ENCODE results near the gene UBD. TPM values are rescaled to one million over a fixed set of nuclear protein-coding genes. Genes with fewer than 3 reads are reported as not detected.

The UBD gene
- polyA plus RNA-seq, 1 donor (not counting 4 experiments of a cell fraction or from before 2014, with no cell fraction given) = not detected

DNA sequence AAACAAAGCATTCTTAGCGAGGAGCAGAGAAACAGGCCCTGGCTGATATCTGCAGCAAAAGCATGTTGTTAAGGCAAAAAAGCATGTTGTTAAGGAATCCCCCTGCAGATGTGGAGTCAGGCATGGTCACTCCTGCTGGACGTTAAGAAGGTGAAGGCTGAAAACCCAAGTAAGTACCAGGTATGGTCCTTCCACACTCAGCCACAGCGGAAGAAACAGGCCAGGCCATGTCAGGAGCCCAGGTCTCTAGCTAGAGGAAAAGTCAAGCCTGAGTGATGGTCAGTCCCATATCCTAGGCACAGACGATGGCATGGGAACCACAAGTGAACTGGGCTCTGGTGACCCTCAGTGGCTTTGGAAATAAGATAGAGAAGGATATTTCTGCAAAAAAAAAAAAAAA, 39.3 kb downstream of the UBD start:
- Histone ChIP-seq H3K4me1 (ENCODE audit: control insufficient read depth, extremely low read depth, insufficient read depth, low read length) (peaks cover 8% of the 10 kb centered on the region), H3K27me3 (ENCODE audit: control insufficient read depth, extremely low read depth, insufficient read depth, low read length) (peaks cover 3% of the 10 kb centered on the region), H4K20me1 (ENCODE audit: control insufficient read depth, extremely low read depth, insufficient read depth, low read length) (no peaks in the 10 kb centered on the region), H3K9ac (ENCODE audit: control insufficient read depth, extremely low read depth, insufficient read depth, low read length) (no peak overlapping the region), H3K79me2 (ENCODE audit: control insufficient read depth, insufficient read depth, low read length) (no peaks in the 10 kb centered on the region), H3K36me3 (ENCODE audit: control insufficient read depth in 2 of 2, extremely low read depth in 1 of 2, insufficient read depth in 2 of 2, low read length in 2 of 2) (no peaks in the 10 kb centered on the region), H3K9me1 (ENCODE audit: control insufficient read depth, extremely low read depth, insufficient read depth, low read length) (no peaks in the 10 kb centered on the region), H2AFZ (ENCODE audit: control insufficient read depth, low read length) (no peak overlapping the region), H3K9me3 (ENCODE audit: control insufficient read depth, low read depth, low read length) (no peaks in the 10 kb centered on the region), H3K27ac (ENCODE audit: control insufficient read depth, insufficient read depth, low read length) (no peak overlapping the region), H3K4me3 (ENCODE audit: control insufficient read depth in 2 of 3, extremely low read depth in 1 of 3, insufficient read depth in 2 of 3, low read depth in 1 of 3, low read length in 3 of 3) (no peak overlapping the region), H3K4me2 (ENCODE audit: control insufficient read depth, extremely low read depth, insufficient read depth, low read depth, low read length) (no peak overlapping the region)
- dilution Hi-C loops (cut with MboI; ENCODE audit: extremely low pct_ligation_motif_present, low sequenced_read_pairs) = no loop called here
- FAIRE-seq (no peak), DNase-seq (ENCODE audit: low read depth, low spot score) (no peak)
- TF ChIP-seq EZH2 (IDR thresholded peaks at IDR 0.05; ENCODE audit: low read length) = no peak
- TF ChIP-seq, protein P1, sequence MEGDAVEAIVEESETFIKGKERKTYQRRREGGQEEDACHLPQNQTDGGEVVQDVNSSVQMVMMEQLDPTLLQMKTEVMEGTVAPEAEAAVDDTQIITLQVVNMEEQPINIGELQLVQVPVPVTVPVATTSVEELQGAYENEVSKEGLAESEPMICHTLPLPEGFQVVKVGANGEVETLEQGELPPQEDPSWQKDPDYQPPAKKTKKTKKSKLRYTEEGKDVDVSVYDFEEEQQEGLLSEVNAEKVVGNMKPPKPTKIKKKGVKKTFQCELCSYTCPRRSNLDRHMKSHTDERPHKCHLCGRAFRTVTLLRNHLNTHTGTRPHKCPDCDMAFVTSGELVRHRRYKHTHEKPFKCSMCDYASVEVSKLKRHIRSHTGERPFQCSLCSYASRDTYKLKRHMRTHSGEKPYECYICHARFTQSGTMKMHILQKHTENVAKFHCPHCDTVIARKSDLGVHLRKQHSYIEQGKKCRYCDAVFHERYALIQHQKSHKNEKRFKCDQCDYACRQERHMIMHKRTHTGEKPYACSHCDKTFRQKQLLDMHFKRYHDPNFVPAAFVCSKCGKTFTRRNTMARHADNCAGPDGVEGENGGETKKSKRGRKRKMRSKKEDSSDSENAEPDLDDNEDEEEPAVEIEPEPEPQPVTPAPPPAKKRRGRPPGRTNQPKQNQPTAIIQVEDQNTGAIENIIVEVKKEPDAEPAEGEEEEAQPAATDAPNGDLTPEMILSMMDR (optimal IDR thresholded peaks at IDR 0.05 in 1 of 3, IDR thresholded peaks at IDR 0.05 in 1 of 3, conservative IDR thresholded peaks at IDR 0.05 in 1 of 3; ENCODE audit: extremely low read depth in 1 of 3, insufficient read depth in 2 of 3, low read length in 3 of 3) = no peak

DNA sequence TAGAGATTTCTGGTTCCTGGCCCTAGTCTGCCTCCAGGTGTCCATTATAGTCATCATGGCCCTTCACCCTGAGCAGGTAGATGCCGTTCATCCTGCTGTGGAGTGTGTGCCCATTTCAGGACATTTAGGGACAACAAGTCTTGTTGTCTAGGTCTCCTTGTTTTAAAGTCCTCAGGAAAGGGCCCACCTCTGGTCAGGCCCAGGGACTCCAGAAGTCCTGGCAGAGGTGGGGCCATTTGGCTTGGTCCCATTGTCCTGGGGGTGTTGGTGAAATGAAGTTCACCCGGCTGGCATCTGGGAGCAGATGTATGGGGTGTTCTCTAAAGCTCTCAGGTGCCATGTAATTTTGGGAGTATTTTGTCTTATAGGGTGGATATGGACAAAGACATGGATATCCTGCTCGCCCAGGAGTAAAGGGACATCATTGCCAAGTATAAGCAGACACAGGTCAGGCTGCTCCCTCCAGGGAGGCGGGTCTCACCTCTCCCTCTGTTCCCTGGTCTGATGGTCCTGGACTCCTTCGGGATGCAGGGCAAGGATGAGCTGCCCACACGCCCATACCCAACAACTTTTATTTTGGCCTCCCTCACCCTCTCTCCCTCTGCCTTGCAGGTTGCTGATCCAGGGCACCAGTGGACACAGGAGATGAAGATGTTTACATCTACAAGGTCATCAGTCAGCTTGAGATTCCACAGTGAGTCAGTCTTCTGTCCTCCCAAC, 40.1 kb downstream of the UBD start:
- no peak overlapping the region for H3K4me2 ChIP-seq (ENCODE audit: control insufficient read depth, extremely low read depth, insufficient read depth, low read depth, low read length)

More for the DNA sequence above, 40.1 kb downstream of the UBD start:
- Histone ChIP-seq H3K79me2 (ENCODE audit: control insufficient read depth, insufficient read depth, low read length) (no peaks in the 10 kb centered on the region), H3K27me3 (ENCODE audit: control insufficient read depth, extremely low read depth, insufficient read depth, low read length) (no peaks in the 10 kb centered on the region), H3K9me1 (ENCODE audit: control insufficient read depth, extremely low read depth, insufficient read depth, low read length) (no peaks in the 10 kb centered on the region), H3K27ac (ENCODE audit: control insufficient read depth, insufficient read depth, low read length) (no peak overlapping the region), H3K9ac (ENCODE audit: control insufficient read depth, extremely low read depth, insufficient read depth, low read length) (no peak overlapping the region), H3K4me3 (ENCODE audit: control insufficient read depth in 2 of 3, extremely low read depth in 1 of 3, insufficient read depth in 2 of 3, low read depth in 1 of 3, low read length in 3 of 3) (no peak overlapping the region), H4K20me1 (ENCODE audit: control insufficient read depth, extremely low read depth, insufficient read depth, low read length) (no peaks in the 10 kb centered on the region), H3K9me3 (ENCODE audit: control insufficient read depth, low read depth, low read length) (no peaks in the 10 kb centered on the region), H3K4me1 (ENCODE audit: control insufficient read depth, extremely low read depth, insufficient read depth, low read length) (peaks cover 8% of the 10 kb centered on the region), H3K36me3 (ENCODE audit: control insufficient read depth in 2 of 2, extremely low read depth in 1 of 2, insufficient read depth in 2 of 2, low read length in 2 of 2) (no peaks in the 10 kb centered on the region), H2AFZ (ENCODE audit: control insufficient read depth, low read length) (no peak overlapping the region)
- dilution Hi-C loops (cut with MboI; ENCODE audit: extremely low pct_ligation_motif_present, low sequenced_read_pairs) = no loop called here
- FAIRE-seq (no peak), DNase-seq (ENCODE audit: low read depth, low spot score) (no peak)
- TF ChIP-seq EZH2 (IDR thresholded peaks at IDR 0.05; ENCODE audit: low read length) = no peak
- TF ChIP-seq, protein P1 (optimal IDR thresholded peaks at IDR 0.05 in 1 of 3, IDR thresholded peaks at IDR 0.05 in 1 of 3, conservative IDR thresholded peaks at IDR 0.05 in 1 of 3; ENCODE audit: extremely low read depth in 1 of 3, insufficient read depth in 2 of 3, low read length in 3 of 3) = no peak

Measured in keratinocyte (primary cell).